ENCODE data around the gene SNX13. TPM values are rescaled to one million over a fixed set of nuclear protein-coding genes. Genes with fewer than 3 reads are reported as not detected.

The SNX13 gene
- total RNA-seq, 1 experiment from 2014 or later = 29.0 TPM

DNA sequence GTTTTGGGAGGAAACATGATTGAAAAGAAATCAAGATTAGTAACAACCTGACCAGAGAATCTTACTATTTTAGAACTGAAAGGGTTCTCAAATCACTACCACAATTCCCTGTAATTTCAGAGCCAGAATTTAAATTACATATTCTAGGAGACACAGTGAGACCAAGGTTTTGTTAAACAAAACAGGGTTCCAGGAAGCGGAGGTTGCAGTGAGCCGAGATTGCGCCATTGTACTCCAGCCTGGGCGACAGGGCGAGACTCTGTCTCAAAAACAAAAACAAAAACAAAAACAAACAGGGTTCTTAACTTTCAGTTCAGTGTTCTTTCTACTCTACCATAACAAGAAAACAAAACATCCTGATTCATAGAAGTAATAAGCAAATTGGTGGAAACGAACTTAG, 57.6 kb downstream of the SNX13 start:
- Histone ChIP-seq H3K56ac (ENCODE audit: insufficient read length, low read depth, low read length) (no peak overlapping the region), H3K23me2 (ENCODE audit: insufficient read length, low read depth, low read length, poor library complexity, severe bottlenecking) (no peaks in the 10 kb centered on the region), H2BK120ac (ENCODE audit: low read depth, low read length, poor library complexity, severe bottlenecking) (no peak overlapping the region), H2AK5ac (ENCODE audit: insufficient read length, low read length) (no peak overlapping the region), H3K79me1 (ENCODE audit: insufficient read depth, low read depth, low read length, poor library complexity, severe bottlenecking) (no peaks in the 10 kb centered on the region), H3K79me2 (ENCODE audit: insufficient read depth, low read length) (no peaks in the 10 kb centered on the region), H4K8ac (replicated peaks; ENCODE audit: insufficient read length, low read depth, low read length) (no peak overlapping the region), H3K27ac (ENCODE audit: insufficient read length, low read depth, low read length) (peak overlapping the region; percentile 52), H3K4ac (ENCODE audit: low read depth, low read length) (no peak overlapping the region), H3K9ac (ENCODE audit: extremely low read depth, insufficient read length, low read length) (no peak overlapping the region), H4K5ac (ENCODE audit: insufficient read length, low read depth, low read length) (no peak overlapping the region), H2AFZ (ENCODE audit: low read length) (no peak overlapping the region), H2BK5ac (ENCODE audit: insufficient read length, low read length) (no peak overlapping the region), H3K23ac (ENCODE audit: insufficient read length, low read depth, low read length) (no peak overlapping the region), H3K4me2 (ENCODE audit: insufficient read depth, insufficient read length, low read length) (no peak overlapping the region), H4K91ac (ENCODE audit: insufficient read length, low read depth, low read length) (no peak overlapping the region), H2BK12ac (ENCODE audit: insufficient read length, low read depth, low read length) (no peak overlapping the region), H3K27me3 (ENCODE audit: insufficient read depth, low read length) (no peaks in the 10 kb centered on the region), H2BK15ac (ENCODE audit: low read depth, low read length) (no peak overlapping the region), H4K20me1 (ENCODE audit: control insufficient read depth, insufficient read depth, insufficient read length) (no peaks in the 10 kb centered on the region), H3T11ph (ENCODE audit: low read length) (no peak overlapping the region), H3K9me3 (ENCODE audit: control insufficient read depth, low read depth, low read length) (no peaks in the 10 kb centered on the region), H3K4me1 (ENCODE audit: insufficient read depth, low read length) (peaks cover 4% of the 10 kb centered on the region; the same call in 1 of the 2 replicates), H3K14ac (ENCODE audit: insufficient read depth, low read length) (no peak overlapping the region), H3K18ac (ENCODE audit: insufficient read length, low read depth, low read length) (no peak overlapping the region), H2BK20ac (ENCODE audit: low read depth, low read length, poor library complexity, severe bottlenecking) (no peak overlapping the region)
- peak overlapping the region; percentile 87 to 98 (median 93) for H3K27ac Mint-ChIP-seq
- WGBS (ENCODE audit: extremely low coverage, insufficient read length, low lambda C conversion rate) = no CpG with 5 or more reads among the region's 6 CpGs
- peak overlapping the region; percentile 35 to 69; a peak in 4 of 5 replicates for H3K4me3 Mint-ChIP-seq
- TF ChIP-seq, protein P1, sequence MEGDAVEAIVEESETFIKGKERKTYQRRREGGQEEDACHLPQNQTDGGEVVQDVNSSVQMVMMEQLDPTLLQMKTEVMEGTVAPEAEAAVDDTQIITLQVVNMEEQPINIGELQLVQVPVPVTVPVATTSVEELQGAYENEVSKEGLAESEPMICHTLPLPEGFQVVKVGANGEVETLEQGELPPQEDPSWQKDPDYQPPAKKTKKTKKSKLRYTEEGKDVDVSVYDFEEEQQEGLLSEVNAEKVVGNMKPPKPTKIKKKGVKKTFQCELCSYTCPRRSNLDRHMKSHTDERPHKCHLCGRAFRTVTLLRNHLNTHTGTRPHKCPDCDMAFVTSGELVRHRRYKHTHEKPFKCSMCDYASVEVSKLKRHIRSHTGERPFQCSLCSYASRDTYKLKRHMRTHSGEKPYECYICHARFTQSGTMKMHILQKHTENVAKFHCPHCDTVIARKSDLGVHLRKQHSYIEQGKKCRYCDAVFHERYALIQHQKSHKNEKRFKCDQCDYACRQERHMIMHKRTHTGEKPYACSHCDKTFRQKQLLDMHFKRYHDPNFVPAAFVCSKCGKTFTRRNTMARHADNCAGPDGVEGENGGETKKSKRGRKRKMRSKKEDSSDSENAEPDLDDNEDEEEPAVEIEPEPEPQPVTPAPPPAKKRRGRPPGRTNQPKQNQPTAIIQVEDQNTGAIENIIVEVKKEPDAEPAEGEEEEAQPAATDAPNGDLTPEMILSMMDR (conservative IDR thresholded peaks at IDR 0.05) = no peak
- DNase-seq = no peak
- no peaks in the 10 kb centered on the region for H3K27me3 Mint-ChIP-seq (ENCODE audit: low read depth)
- no peaks in the 10 kb centered on the region for H3K9me3 Mint-ChIP-seq
- peaks cover 39 to 54% of the 10 kb centered on the region in 2 experiments for H3K4me1 Mint-ChIP-seq
- peaks cover 0 to 12% (median 7%) of the 10 kb centered on the region in 3 experiments; a peak in 4 of 7 replicates for H3K36me3 Mint-ChIP-seq (ENCODE audit: insufficient read depth in 1 of 3, low read depth in 3 of 3)
